Measurements from ENCODE around the gene FYN.

DNA sequence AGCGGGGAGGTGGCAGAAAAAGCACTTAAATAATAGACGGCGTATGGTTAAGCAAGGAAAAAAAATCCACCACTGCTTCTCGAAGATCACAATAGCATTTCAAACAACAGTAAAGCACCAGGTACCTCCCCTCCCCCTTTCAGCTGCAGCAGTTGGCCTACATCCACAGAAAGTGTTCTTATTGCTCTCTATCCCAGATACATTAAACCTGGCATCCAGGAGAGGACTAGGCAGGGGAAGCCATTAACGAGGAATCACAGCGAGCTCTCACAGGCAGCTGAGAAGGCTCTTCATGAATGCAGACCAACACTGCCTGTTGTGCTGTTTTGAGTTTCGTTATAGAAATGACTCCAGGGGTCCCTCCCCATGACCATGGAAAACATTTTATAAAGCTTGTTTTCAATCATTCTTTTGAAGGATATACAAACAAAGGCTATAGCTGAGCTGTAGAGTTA is 11.8 kb downstream of the FYN start:
- TF ChIP-seq EZH2phosphoT487 (IDR thresholded peaks at IDR 0.05; ENCODE audit: insufficient read depth, low read depth) = no peak
- no peak for TF ChIP-seq EZH2 (IDR thresholded peaks at IDR 0.05; ENCODE audit: insufficient read depth, poor library complexity, severe bottlenecking)
